IMR-90 (cell line): ENCODE measurements around the gene SPINK4. TPM values are rescaled to one million over a fixed set of nuclear protein-coding genes. Genes with fewer than 3 reads are reported as not detected.

ENCODE experiments used
- ATAC-seq: fragments of 200-7000 bp; cut with Tn5 transposase; 2 replicates; pipeline ENCODE4 v1.9.1; 2020; ENCODE audit warnings: low read depth, mild to moderate bottlenecking, moderate library complexity
- BruUV-seq: library from RNA; stranded (reverse); fragments of 400-500 nt; replicated peaks from 2 replicates; lab custom pipeline; 2021; lab: Mats Ljungman, UMichigan
- CTCF ChIA-PET: fragments of 300-600 bp; formaldehyde crosslinking; extraction: SDS; loops from one replicate; lab custom pipeline; 2021; ENCODE audit warnings: antibody characterized with exemption; lab: Yijun Ruan, JAX
- POLR2A ChIA-PET: fragments of 300-600 bp; sonication (Branson Sonifier 250); formaldehyde crosslinking; loops from one replicate; lab custom pipeline; 2022; ENCODE audit warnings: antibody characterized with exemption; ENCODE audit not compliant: unreplicated experiment; lab: Charles Lee
- DNase-seq: peaks from one replicate; pipeline ENCODE4 v3.0.0; 2013
- H2AFZ ChIP-seq: replicated peaks from 2 replicates; pipeline ENCODE3; 2013; ENCODE audit warnings: low read length, mild to moderate bottlenecking; ENCODE audit not compliant: poor library complexity
- H2AK5ac ChIP-seq: 2 replicates; pipeline ENCODE4 v1.6.1; 2013; ENCODE audit warnings: low read depth, low read length, inconsistent platforms
- H2AK9ac ChIP-seq: replicated peaks from 2 replicates; pipeline ENCODE3; 2013; ENCODE audit warnings: mild to moderate bottlenecking, low read depth, low read length, moderate library complexity; ENCODE audit not compliant: poor library complexity
- H2BK120ac ChIP-seq: 2 replicates; pipeline ENCODE4 v1.6.1; 2013; ENCODE audit warnings: low read depth, low read length, inconsistent platforms
- H2BK15ac ChIP-seq: 3 replicates; pipeline ENCODE4 v1.6.1; 2013; ENCODE audit warnings: low read depth, low read length, inconsistent platforms
- H2BK20ac ChIP-seq: 2 replicates; pipeline ENCODE4 v1.6.1; 2013; ENCODE audit warnings: low read depth, mild to moderate bottlenecking, inconsistent platforms, low read length, moderate library complexity
- H2BK5ac ChIP-seq: 2 replicates; pipeline ENCODE4 v1.6.1; 2013; ENCODE audit warnings: mild to moderate bottlenecking, low read depth, low read length, inconsistent platforms; ENCODE audit not compliant: poor library complexity, severe bottlenecking
- H3K14ac ChIP-seq: replicated peaks from 2 replicates; pipeline ENCODE4 v1.6.1; 2013; ENCODE audit warnings: low read depth, low read length, inconsistent platforms
- H3K18ac ChIP-seq: 2 replicates; pipeline ENCODE4 v1.6.1; 2013; ENCODE audit warnings: low read depth, low read length, control low read depth
- H3K23ac ChIP-seq: 2 replicates; pipeline ENCODE4 v1.6.1; 2013; ENCODE audit warnings: low read depth, low read length, inconsistent platforms
- H3K27ac ChIP-seq: 2 replicates; pipeline ENCODE4 v1.5.1; 2013; ENCODE audit warnings: mild to moderate bottlenecking, control low read depth, low read length; ENCODE audit not compliant: insufficient read depth
- H3K27me3 ChIP-seq: 2 replicates; pipeline ENCODE4 v1.6.1; 2013; ENCODE audit warnings: low read length; ENCODE audit not compliant: control insufficient read depth, insufficient read depth
- H3K36me3 ChIP-seq: 2 replicates; pipeline ENCODE4 v1.6.1; 2013; ENCODE audit warnings: low read length, mixed read lengths; ENCODE audit not compliant: control insufficient read depth, insufficient read depth
- H3K4ac ChIP-seq: 2 replicates; pipeline ENCODE4 v1.6.1; 2013; ENCODE audit warnings: low read depth, low read length, inconsistent platforms
- H3K4me1 ChIP-seq: 2 replicates; pipeline ENCODE4 v1.6.1; 2013; ENCODE audit warnings: low read length, mixed read lengths; ENCODE audit not compliant: control insufficient read depth, insufficient read depth
- H3K4me2 ChIP-seq: 2 replicates; pipeline ENCODE4 v1.6.1; 2013; ENCODE audit warnings: low read depth, mild to moderate bottlenecking, control low read depth, low read length, moderate library complexity
- H3K4me3 ChIP-seq: 2 replicates; pipeline ENCODE4 v1.5.1; 2013; ENCODE audit warnings: low read depth, mild to moderate bottlenecking, control low read depth, low read length, moderate library complexity; ENCODE audit not compliant: insufficient read depth
- H3K56ac ChIP-seq: 2 replicates; pipeline ENCODE4 v1.6.1; 2013; ENCODE audit warnings: low read length, inconsistent platforms; ENCODE audit not compliant: insufficient read depth; ENCODE audit errors: extremely low read depth
- H3K79me1 ChIP-seq, 2 experiments: 2 replicates each; pipeline ENCODE4 v1.6.1; 2013; ENCODE audit warnings: low read length in 2 of 2, inconsistent platforms in 1 of 2, low read depth in 1 of 2
- H3K9ac ChIP-seq: 2 replicates; pipeline ENCODE4 v1.6.1; 2013; ENCODE audit warnings: low read depth, low read length, control low read depth
- H3K9me1 ChIP-seq: 2 replicates; pipeline ENCODE4 v1.6.1; 2013; ENCODE audit warnings: low read length, inconsistent platforms; ENCODE audit not compliant: insufficient read depth
- H3K9me3 ChIP-seq: 2 replicates; pipeline ENCODE4 v1.6.1; 2013; ENCODE audit warnings: low read length; ENCODE audit not compliant: control insufficient read depth, insufficient read depth
- H4K20me1 ChIP-seq: 2 replicates; pipeline ENCODE4 v1.6.1; 2013; ENCODE audit warnings: low read length, inconsistent platforms; ENCODE audit not compliant: insufficient read depth
- H4K5ac ChIP-seq: 2 replicates; pipeline ENCODE4 v1.6.1; 2013; ENCODE audit warnings: mild to moderate bottlenecking, low read depth, low read length, control low read depth
- H4K8ac ChIP-seq, 2 experiments: 2 replicates each; pipeline ENCODE4 v1.6.1; 2013; ENCODE audit warnings: low read depth in 2 of 2, low read length in 2 of 2, control low read depth in 1 of 2, inconsistent platforms in 1 of 2
- H4K91ac ChIP-seq: 2 replicates; pipeline ENCODE4 v1.6.1; 2013; ENCODE audit warnings: low read depth, low read length, inconsistent platforms; ENCODE audit not compliant: insufficient read depth
- CEBPB ChIP-seq: IDR thresholded peaks from 2 replicates; pipeline ENCODE4 v1.6.1; 2012; ENCODE audit warnings: low read depth, low read length, improper control_type of control experiment
- CHD1 ChIP-seq: IDR thresholded peaks from 2 replicates; pipeline ENCODE4 v1.6.1; 2012; ENCODE audit warnings: low read depth, low read length, improper control_type of control experiment
- FOS ChIP-seq: fragments of 150-350 bp; IDR thresholded peaks from 2 replicates; pipeline ENCODE4 v1.6.1; 2016; ENCODE audit warnings: low read depth, low read length
- MAFK ChIP-seq: IDR thresholded peaks from 2 replicates; pipeline ENCODE4 v1.6.1; 2012; ENCODE audit warnings: low read depth, low read length, improper control_type of control experiment
- MXI1 ChIP-seq: IDR thresholded peaks from 2 replicates; pipeline ENCODE4 v1.6.1; 2012; ENCODE audit warnings: low read depth, mild to moderate bottlenecking, low read length, moderate library complexity, borderline replicate concordance
- NFE2L2 ChIP-seq: fragments of 150-350 bp; IDR thresholded peaks from 2 replicates; pipeline ENCODE4 v1.6.1; 2016; ENCODE audit warnings: low read depth, mild to moderate bottlenecking, low read length
- RFX5 ChIP-seq: IDR thresholded peaks from 2 replicates; pipeline ENCODE4 v1.8.0; 2012; ENCODE audit warnings: low read depth, mild to moderate bottlenecking, low read length, moderate library complexity
- WGBS, 2 experiments: methylation state at CpG; one replicate each; pipeline versions ENCODE4 v1.1.5 to v1.1.7; 2013; ENCODE audit warnings: missing lambda C conversion rate in 2 of 2; ENCODE audit not compliant: insufficient read length in 1 of 2; ENCODE audit errors: extremely low coverage in 2 of 2; 5-methylcytosine and 5-hydroxymethylcytosine counted together
- dilution Hi-C: fragments of 300-500 bp; cut with HindIII; formaldehyde crosslinking; loops from one replicate; pipeline ENCODE4 v1.14.3; 2018; ENCODE audit warnings: low sequenced_read_pairs; ENCODE audit not compliant: unreplicated experiment
- in situ Hi-C: fragments of 300-500 bp; cut with MboI; formaldehyde crosslinking; loops from 3 replicates; pipeline ENCODE4 v1.14.3; 2019; ENCODE audit warnings: low sequenced_read_pairs, inconsistent platforms, mixed read lengths
- intact Hi-C: fragments of 100-400 bp; cut with micrococcal nuclease; formaldehyde crosslinking; loops from 2 replicates; pipeline ENCODE4 v1.10.0; 2022
- polyA plus RNA-seq, 3 experiments: library from polyadenylated mRNA; depleted of rRNA; stranded (reverse); fragments of >200 nt; gene quantifications; 2 replicates each; pipeline ENCODE4 v1.2.3, GENCODE V29; 2012; ENCODE audit warnings: low replicate concordance in 1 of 3
- total RNA-seq: library from RNA; depleted of rRNA; stranded (reverse); fragments of >200 nt; gene quantifications from 2 replicates; pipeline ENCODE4 v1.2.3, GENCODE V29; 2012
- TF ChIP-seq, protein P1 (sequence below): fragments of 150-350 bp; IDR thresholded peaks from 2 replicates; pipeline ENCODE4 v1.6.1; 2017; ENCODE audit warnings: mild to moderate bottlenecking, antibody characterized with exemption, low read length, low read depth

The SPINK4 gene
- total and polyA plus RNA-seq, 2 of the 4 experiments (the other 2 are of a cell fraction), result not detected

DNA sequence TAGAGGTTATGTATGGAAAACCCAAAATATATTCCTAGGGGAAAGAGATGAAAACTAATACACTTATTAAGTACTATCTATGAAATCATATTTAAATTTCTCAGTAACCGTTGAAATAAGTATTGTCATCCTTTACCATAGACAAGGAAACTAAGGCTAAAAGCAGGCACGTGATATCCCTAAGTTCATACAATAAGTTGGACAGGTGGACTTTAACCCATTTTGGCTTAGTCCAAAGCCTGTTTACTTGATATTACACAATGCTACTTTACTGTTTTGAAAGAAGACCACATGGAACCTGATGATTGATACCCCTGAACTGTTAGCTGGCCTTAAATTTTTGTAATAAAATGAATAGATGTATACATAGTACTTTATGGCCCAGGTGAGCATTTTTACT, 53.8 kb downstream of the SPINK4 start:
- CTCF ChIA-PET, result no interaction called here
- intact Hi-C loops, result loop anchor here (10.0 kb wide), 1 partner anchor 61 kb away; no protein-coding TSS in a partner anchor
- no TSS peak for BruUV-seq

More for the DNA sequence above, 53.8 kb downstream of the SPINK4 start:
- no peak overlapping the region for H3K27ac ChIP-seq
- no peak overlapping the region for H4K8ac ChIP-seq
- TF ChIP-seq RFX5 (no peak), FOS (no peak), MAFK (no peak), MXI1 (no peak), CHD1 (no peak), CEBPB (0 out of 2 replicates have a peak, but pooled peaks have one; percentile 24), NFE2L2 (no peak)
- TF ChIP-seq, protein P1, sequence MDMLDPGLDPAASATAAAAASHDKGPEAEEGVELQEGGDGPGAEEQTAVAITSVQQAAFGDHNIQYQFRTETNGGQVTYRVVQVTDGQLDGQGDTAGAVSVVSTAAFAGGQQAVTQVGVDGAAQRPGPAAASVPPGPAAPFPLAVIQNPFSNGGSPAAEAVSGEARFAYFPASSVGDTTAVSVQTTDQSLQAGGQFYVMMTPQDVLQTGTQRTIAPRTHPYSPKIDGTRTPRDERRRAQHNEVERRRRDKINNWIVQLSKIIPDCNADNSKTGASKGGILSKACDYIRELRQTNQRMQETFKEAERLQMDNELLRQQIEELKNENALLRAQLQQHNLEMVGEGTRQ, result no peak
- no peak overlapping the region for H2BK15ac ChIP-seq
- in situ Hi-C loops (loop anchor here (5.0 kb wide), 1 partner anchor 174 kb away; no protein-coding TSS in a partner anchor), dilution Hi-C loops (loop anchor here (25.0 kb wide), 1 partner anchor 169 kb away; the partner anchor contains the start of gene NOL6)
- H2AFZ ChIP-seq, result no peak overlapping the region
- no peak overlapping the region for H3K4ac ChIP-seq
- no peak overlapping the region for H2BK5ac ChIP-seq
- H3K79me1 ChIP-seq, result peaks cover 48 to 82% of the 10 kb centered on the region in 2 experiments
- POLR2A ChIA-PET, result no interaction called here
- H2BK20ac ChIP-seq, result no peak overlapping the region
- no peak overlapping the region for H4K5ac ChIP-seq
- WGBS, 2 experiments, result no CpG with 5 or more reads among the region's 2 CpGs
- peaks cover 7% of the 10 kb centered on the region for H3K4me1 ChIP-seq
- H3K36me3 ChIP-seq, result peaks cover 31% of the 10 kb centered on the region
- H3K23ac ChIP-seq, result no peak overlapping the region
- H4K20me1 ChIP-seq, result 0 out of 2 replicates have a peak, but pooled peaks cover 4% of the 10 kb centered on the region
- no peak overlapping the region for H3K18ac ChIP-seq
- no peak for DNase-seq
- no peak for ATAC-seq
- H2AK5ac ChIP-seq, result no peak overlapping the region
- no peaks in the 10 kb centered on the region for H3K9me3 ChIP-seq
- no peak overlapping the region for H3K14ac ChIP-seq
- no peak overlapping the region for H3K56ac ChIP-seq
- H3K4me2 ChIP-seq, result no peak overlapping the region
- H3K4me3 ChIP-seq, result no peak overlapping the region
- no peak overlapping the region for H2BK120ac ChIP-seq
- no peak overlapping the region for H2AK9ac ChIP-seq
- H3K9ac ChIP-seq, result no peak overlapping the region
- peaks cover 10% of the 10 kb centered on the region for H3K9me1 ChIP-seq
- no peaks in the 10 kb centered on the region for H3K27me3 ChIP-seq
- no peak overlapping the region for H4K91ac ChIP-seq
